ENCODE results near the gene SLC38A3.
A peak's percentile ranks its signal among the peaks of the same experiment; 100 is the strongest.
"Not testable (repeated sequence)": the region's sequence is repeated elsewhere in the genome, so short reads cannot be mapped to it uniquely, and the experiment has no call there.

The SLC38A3 gene

DNA sequence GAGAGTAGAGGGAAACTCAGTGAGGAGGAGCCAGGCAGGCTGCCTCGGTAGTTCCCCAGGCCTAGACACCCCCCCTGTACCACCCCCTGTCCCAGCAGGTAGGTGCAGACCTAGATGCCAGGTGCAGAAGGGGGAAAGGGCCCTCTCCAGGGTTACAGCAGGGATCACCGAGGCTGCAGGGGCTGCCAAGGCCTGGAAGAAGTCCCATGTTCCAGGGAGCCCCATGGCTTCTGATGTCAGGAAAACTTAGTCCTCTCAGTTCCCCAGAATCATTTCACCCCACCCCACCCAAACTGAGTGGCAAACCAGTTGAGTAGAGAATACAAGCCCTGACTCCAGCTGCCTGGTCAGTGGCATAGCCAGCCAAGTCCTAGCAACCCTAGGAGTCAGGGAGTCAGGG is 56.4 kb downstream of the SLC38A3 start:
- TF ChIP-seq, protein P1, sequence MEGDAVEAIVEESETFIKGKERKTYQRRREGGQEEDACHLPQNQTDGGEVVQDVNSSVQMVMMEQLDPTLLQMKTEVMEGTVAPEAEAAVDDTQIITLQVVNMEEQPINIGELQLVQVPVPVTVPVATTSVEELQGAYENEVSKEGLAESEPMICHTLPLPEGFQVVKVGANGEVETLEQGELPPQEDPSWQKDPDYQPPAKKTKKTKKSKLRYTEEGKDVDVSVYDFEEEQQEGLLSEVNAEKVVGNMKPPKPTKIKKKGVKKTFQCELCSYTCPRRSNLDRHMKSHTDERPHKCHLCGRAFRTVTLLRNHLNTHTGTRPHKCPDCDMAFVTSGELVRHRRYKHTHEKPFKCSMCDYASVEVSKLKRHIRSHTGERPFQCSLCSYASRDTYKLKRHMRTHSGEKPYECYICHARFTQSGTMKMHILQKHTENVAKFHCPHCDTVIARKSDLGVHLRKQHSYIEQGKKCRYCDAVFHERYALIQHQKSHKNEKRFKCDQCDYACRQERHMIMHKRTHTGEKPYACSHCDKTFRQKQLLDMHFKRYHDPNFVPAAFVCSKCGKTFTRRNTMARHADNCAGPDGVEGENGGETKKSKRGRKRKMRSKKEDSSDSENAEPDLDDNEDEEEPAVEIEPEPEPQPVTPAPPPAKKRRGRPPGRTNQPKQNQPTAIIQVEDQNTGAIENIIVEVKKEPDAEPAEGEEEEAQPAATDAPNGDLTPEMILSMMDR (IDR thresholded peaks at IDR 0.05) = no peak
- H3K4me3 ChIP-seq = no peak overlapping the region
- DNase-seq (ENCODE audit: low spot score) = no peak

GRCh38 chr3:50262200-50262599 is 57.1 kb downstream of the SLC38A3 start:
- H3K27ac ChIP-seq = peak overlapping the region; percentile 97 to 99
- H3K4me3 ChIP-seq; DNase-seq (ENCODE audit: low spot score): not testable (repeated sequence)

More for the DNA sequence above, 56.4 kb downstream of the SLC38A3 start:
- H3K27ac ChIP-seq = peak overlapping the region; percentile 96 to 98

- Histone ChIP-seq H3K27ac (peak overlapping the region; percentile 97 to 99), H3K4me3 (no peak overlapping the region)
- TF ChIP-seq, protein P1 (IDR thresholded peaks at IDR 0.05) = no peak
- DNase-seq (ENCODE audit: low spot score) = no peak
Measured at GRCh38 chr3:50262778-50263177, 57.7 kb downstream of the SLC38A3 start.

GRCh38 chr3:50263478-50264382 is 58.7 kb downstream of the SLC38A3 start:
- peak overlapping the region; percentile 41 for H3K4me3 ChIP-seq
- H3K27ac ChIP-seq = peak overlapping the region; percentile 97 to 99
- DNase-seq (ENCODE audit: low spot score) = no peak
- TF ChIP-seq, protein P1 (IDR thresholded peaks at IDR 0.05) = no peak

- DNase-seq (ENCODE audit: low spot score) = peak; percentile 96
- H3K4me3 ChIP-seq = peak overlapping the region; percentile 41
- TF ChIP-seq, protein P1 (IDR thresholded peaks at IDR 0.05) = no peak
- peak overlapping the region; percentile 97 to 99 for H3K27ac ChIP-seq
Measured at GRCh38 chr3:50264383-50264963, 59.4 kb downstream of the SLC38A3 start.

DNA sequence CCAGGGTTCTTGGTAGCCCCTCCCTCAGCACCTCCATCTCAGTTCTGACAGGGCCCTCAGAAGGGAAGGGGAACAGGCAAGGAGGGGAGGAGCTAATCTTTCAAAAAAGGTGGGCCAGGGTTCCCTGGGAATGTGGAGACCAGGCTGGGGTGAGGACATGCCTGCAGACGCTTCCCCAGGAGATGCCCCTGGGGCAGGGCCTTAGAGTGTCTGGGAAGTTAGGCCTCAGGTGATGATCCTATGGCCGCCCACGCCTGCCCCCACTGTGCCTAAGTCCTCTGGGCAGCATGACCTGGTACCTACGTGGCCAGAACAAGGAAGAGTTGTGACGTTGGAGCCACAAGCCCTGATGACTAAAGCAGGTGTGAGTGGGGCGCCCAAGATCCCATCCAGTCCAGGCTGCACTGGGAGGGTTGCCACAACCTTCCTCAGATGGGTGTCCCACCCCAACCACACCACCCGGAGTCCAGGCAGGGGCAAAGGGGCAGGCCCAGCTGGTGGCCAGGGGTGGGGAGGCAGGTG is 60.0 kb downstream of the SLC38A3 start:
- Histone ChIP-seq H3K27ac (peak overlapping the region; percentile 97 to 99), H3K4me3 (peak overlapping the region; percentile 26)
- TF ChIP-seq, protein P1 (IDR thresholded peaks at IDR 0.05) = no peak
- no peak for DNase-seq (ENCODE audit: low spot score)

GRCh38 chr3:50265571-50265970 is 60.5 kb downstream of the SLC38A3 start:
- DNase-seq (ENCODE audit: low spot score) = no peak
- TF ChIP-seq, protein P1 (IDR thresholded peaks at IDR 0.05) = no peak
- Histone ChIP-seq H3K4me3 (no peak overlapping the region), H3K27ac (peak overlapping the region; percentile 97 to 99)

Measured in coronary artery (tissue), 2 donors.